Endothelial cell of umbilical vein (primary cell): ENCODE measurements around the gene MACROD2. TPM values are rescaled to one million over a fixed set of nuclear protein-coding genes. Genes with fewer than 3 reads are reported as not detected.

Source experiments
- BruUV-seq: library from RNA; stranded (reverse); fragments of 400-500 nt; replicated peaks from 2 replicates; lab custom pipeline; 2021; lab: Mats Ljungman, UMichigan
- CTCF ChIA-PET: fragments of 300-600, 350-600 bp; sonication (Branson Sonifier 250); formaldehyde crosslinking; loops from one replicate; lab custom pipeline; 2021; ENCODE audit warnings: antibody characterized with exemption, inconsistent platforms; lab: Charles Lee
- POLR2A ChIA-PET: fragments of 300-600, 350-600 bp; sonication (Branson Sonifier 250); formaldehyde crosslinking; loops from one replicate; lab custom pipeline; 2021; ENCODE audit warnings: antibody characterized with exemption, inconsistent platforms; lab: Charles Lee
- DNase-seq: peaks from one replicate; pipeline ENCODE4 v3.0.0-alpha.2; 2011; ENCODE audit warnings: low read depth, low spot score
- FAIRE-seq: peaks from 2 replicates; lab custom pipeline; 2011; peaks lifted over from hg19 to GRCh38; lab: Jason Lieb, UNC
- H2AFZ ChIP-seq: 2 replicates; pipeline ENCODE4 v1.6.0; 2012; ENCODE audit warnings: low read depth, low read length, control low read depth, inconsistent platforms
- H3K27ac ChIP-seq: 2 replicates; pipeline ENCODE4 v1.5.1; 2011; ENCODE audit warnings: low read depth, mild to moderate bottlenecking, control low read depth, low read length, moderate library complexity; ENCODE audit not compliant: insufficient read depth
- H3K27me3 ChIP-seq, 2 experiments: 2 replicates each; pipeline versions ENCODE4 v1.6.0 to v1.6.1; 2011; ENCODE audit warnings: low read length in 2 of 2, mixed read lengths in 1 of 2; ENCODE audit not compliant: control insufficient read depth in 2 of 2, insufficient read depth in 2 of 2
- H3K36me3 ChIP-seq, 2 experiments: 2 replicates in 1 of 2; 3 replicates in 1 of 2; pipeline ENCODE4 v1.5.1; 2011; ENCODE audit warnings: low read length in 2 of 2, mild to moderate bottlenecking in 1 of 2, moderate library complexity in 1 of 2; ENCODE audit not compliant: control insufficient read depth in 2 of 2, insufficient read depth in 2 of 2; ENCODE audit errors: extremely low read depth in 1 of 2
- H3K4me1 ChIP-seq: 3 replicates; pipeline ENCODE4 v1.5.1; 2011; ENCODE audit warnings: mild to moderate bottlenecking, low read length; ENCODE audit not compliant: control insufficient read depth, insufficient read depth; ENCODE audit errors: extremely low read depth
- H3K4me2 ChIP-seq: 2 replicates; pipeline ENCODE4 v1.6.1; 2011; ENCODE audit warnings: low read length, control low read depth, mixed read lengths; ENCODE audit not compliant: insufficient read depth
- H3K4me3 ChIP-seq, 3 experiments: fragments of 200-600 bp in 1 of 3; sonication (generic), shearing (Covaris generic) in 1 of 3; replicated peaks in 1 of 3; 2 replicates each; pipeline ENCODE4 v1.5.1; 2011 to 2016; ENCODE audit warnings: control low read depth in 3 of 3, low read length in 3 of 3, mild to moderate bottlenecking in 2 of 3, inconsistent platforms in 1 of 3, low read depth in 1 of 3, moderate library complexity in 1 of 3; ENCODE audit not compliant: insufficient read depth in 1 of 3
- H3K79me2 ChIP-seq: 2 replicates; pipeline ENCODE4 v1.6.0; 2012; ENCODE audit warnings: low read length, inconsistent platforms; ENCODE audit not compliant: control insufficient read depth, insufficient read depth
- H3K9ac ChIP-seq: replicated peaks from 2 replicates; pipeline ENCODE3; 2011; ENCODE audit warnings: low read length, control low read depth; ENCODE audit not compliant: insufficient read depth; ENCODE audit errors: extremely low read depth
- H3K9me1 ChIP-seq: replicated peaks from 3 replicates; pipeline ENCODE4 v1.6.0; 2011; ENCODE audit warnings: mild to moderate bottlenecking, low read length; ENCODE audit not compliant: control insufficient read depth, insufficient read depth; ENCODE audit errors: extremely low read depth
- H3K9me3 ChIP-seq: replicated peaks from 2 replicates; pipeline ENCODE4 v1.5.1; 2012; ENCODE audit warnings: low read length, inconsistent platforms; ENCODE audit not compliant: control insufficient read depth, insufficient read depth
- H4K20me1 ChIP-seq: replicated peaks from 2 replicates; pipeline ENCODE3; 2011; ENCODE audit warnings: mild to moderate bottlenecking, low read length; ENCODE audit not compliant: control insufficient read depth, insufficient read depth; ENCODE audit errors: extremely low read depth
- EZH2 ChIP-seq: IDR thresholded peaks from 2 replicates; pipeline ENCODE4 v1.6.1; 2012; ENCODE audit warnings: borderline replicate concordance, low read depth, mild to moderate bottlenecking, moderate library complexity, low read length, inconsistent platforms; ENCODE audit not compliant: severe bottlenecking
- FOS ChIP-seq: IDR thresholded peaks from 2 replicates; pipeline ENCODE4 v1.6.1; 2011; ENCODE audit warnings: mild to moderate bottlenecking, low read length, moderate library complexity, borderline replicate concordance; ENCODE audit not compliant: insufficient read depth
- GATA2 ChIP-seq: IDR thresholded peaks from 2 replicates; pipeline ENCODE4 v1.7.0; 2011; ENCODE audit warnings: low read depth, mild to moderate bottlenecking, moderate library complexity, mixed read lengths, low read length; ENCODE audit not compliant: insufficient read length, insufficient read depth
- JUN ChIP-seq: IDR thresholded peaks from 2 replicates; pipeline ENCODE4 v1.6.1; 2011; ENCODE audit warnings: borderline replicate concordance, low read depth; ENCODE audit not compliant: insufficient read length, insufficient read depth
- MYC ChIP-seq: IDR thresholded peaks from one replicate; pipeline ENCODE4 v1.6.1; 2011; ENCODE audit warnings: mild to moderate bottlenecking, low read depth, low read length
- POLR2A ChIP-seq: IDR thresholded peaks from 2 replicates; pipeline ENCODE4 v1.6.1; 2012; ENCODE audit warnings: low read depth, mild to moderate bottlenecking, control low read depth, low read length
- POLR2AphosphoS5 ChIP-seq: IDR thresholded peaks from 2 replicates; pipeline ENCODE4 v1.6.1; 2012; ENCODE audit warnings: low read depth, mild to moderate bottlenecking, control low read depth, low read length, moderate library complexity; ENCODE audit not compliant: insufficient read depth
- dilution Hi-C: fragments of 300-500 bp; cut with MboI; formaldehyde crosslinking; loops from one replicate; pipeline ENCODE4 v1.15.0; 2019; ENCODE audit warnings: low sequenced_read_pairs; ENCODE audit not compliant: extremely low pct_ligation_motif_present
- intact Hi-C: fragments of 100-400 bp; cut with micrococcal nuclease; formaldehyde crosslinking; loops from one replicate; pipeline ENCODE4 v1.10.0; 2022
- polyA plus RNA-seq, 4 experiments: library from polyadenylated mRNA; depleted of rRNA in 3 of 4; stranded (reverse) in 3 of 4; unstranded in 1 of 4; fragments of >200 nt; gene quantifications; 2 replicates each; pipeline versions ENCODE4 v1.2.1 to v1.2.3, GENCODE V29; 2011 to 2012; ENCODE audit warnings: missing spikeins in 1 of 4
- total RNA-seq: library from RNA; stranded (reverse); gene quantifications from 2 replicates; pipeline ENCODE4 v1.2.3, GENCODE V29; 2021
- TF ChIP-seq, protein P1 (sequence below): IDR thresholded peaks from 2 replicates; pipeline ENCODE4 v1.6.1; 2011; ENCODE audit not compliant: insufficient read depth, insufficient read length
- TF ChIP-seq, protein P2 (sequence below), 2 donors: IDR thresholded peaks; 1 replicate in 1 of 2; 2 replicates in 1 of 2; pipeline ENCODE4 v1.5.1; 2011; ENCODE audit warnings: low read length in 2 of 2, mild to moderate bottlenecking in 2 of 2, moderate library complexity in 2 of 2, control low read depth in 1 of 2, inconsistent platforms in 1 of 2, low read depth in 1 of 2; ENCODE audit not compliant: insufficient read depth in 1 of 2; ENCODE audit errors: extremely low read depth in 1 of 2

The MACROD2 gene
- total and polyA plus RNA-seq, 2 donors (not counting 3 experiments of a cell fraction or from before 2014, with no cell fraction given): 0.11 to 0.73 TPM

DNA sequence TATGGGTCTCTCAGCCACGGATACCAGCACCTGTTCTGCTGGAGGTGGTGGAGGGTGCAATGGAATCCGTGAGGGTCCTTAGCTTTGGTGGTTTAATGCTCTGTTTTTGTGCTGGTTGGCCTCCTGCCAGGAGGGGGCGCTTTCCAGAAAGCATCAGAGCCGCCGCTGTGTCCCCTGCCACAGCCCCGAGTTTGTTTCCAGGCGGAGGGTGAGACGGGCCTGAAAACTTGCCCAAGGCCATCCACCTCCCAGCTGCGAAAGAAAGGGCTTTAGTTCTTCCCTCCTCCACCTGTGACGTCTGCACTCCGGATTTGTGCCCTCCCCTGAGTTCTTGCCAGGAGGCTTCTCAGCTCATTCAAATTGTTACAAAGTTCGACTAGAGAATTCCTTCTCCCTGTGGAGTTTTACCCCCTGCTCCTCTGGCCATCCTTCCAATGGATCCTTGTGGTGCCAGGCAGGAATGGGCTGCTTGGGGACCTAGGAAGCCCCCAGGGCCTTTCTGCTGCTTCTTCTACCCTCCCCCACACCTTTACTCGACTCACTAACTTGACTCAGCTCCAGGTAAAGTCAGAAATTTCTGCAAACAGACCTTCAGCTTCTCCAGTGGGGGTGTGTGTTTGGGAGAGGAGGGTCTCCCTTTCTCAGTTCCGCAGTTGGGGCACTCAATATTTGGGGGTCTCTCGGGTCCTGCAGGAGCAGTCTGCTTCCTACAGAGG lies 1704.3 kb downstream of the MACROD2 start:
- DNase-seq (no peak), FAIRE-seq (no peak)
- ChIA-PET CTCF (interaction anchor here (1.1 kb wide), 1 partner anchor 64 kb away, joined by 3 read pairs; no protein-coding TSS in a partner anchor), POLR2A (no interaction called here)
- Histone ChIP-seq H3K4me1 (peaks cover 12% of the 10 kb centered on the region), H3K9ac (no peak overlapping the region), H3K79me2 (no peaks in the 10 kb centered on the region), H3K4me2 (no peak overlapping the region), H3K27me3 (no peaks in the 10 kb centered on the region), H4K20me1 (no peaks in the 10 kb centered on the region), H3K36me3 (no peaks in the 10 kb centered on the region), H3K4me3 (no peak overlapping the region), H3K9me3 (no peaks in the 10 kb centered on the region), H3K27ac (no peak overlapping the region), H3K9me1 (no peaks in the 10 kb centered on the region), H2AFZ (no peak overlapping the region)
- TF ChIP-seq FOS: no peak
- no TSS peak for BruUV-seq
- dilution Hi-C loops: no loop called here
- intact Hi-C loops: loop anchor here (5.0 kb wide), 1 partner anchor 57 kb away; no protein-coding TSS in a partner anchor

DNA sequence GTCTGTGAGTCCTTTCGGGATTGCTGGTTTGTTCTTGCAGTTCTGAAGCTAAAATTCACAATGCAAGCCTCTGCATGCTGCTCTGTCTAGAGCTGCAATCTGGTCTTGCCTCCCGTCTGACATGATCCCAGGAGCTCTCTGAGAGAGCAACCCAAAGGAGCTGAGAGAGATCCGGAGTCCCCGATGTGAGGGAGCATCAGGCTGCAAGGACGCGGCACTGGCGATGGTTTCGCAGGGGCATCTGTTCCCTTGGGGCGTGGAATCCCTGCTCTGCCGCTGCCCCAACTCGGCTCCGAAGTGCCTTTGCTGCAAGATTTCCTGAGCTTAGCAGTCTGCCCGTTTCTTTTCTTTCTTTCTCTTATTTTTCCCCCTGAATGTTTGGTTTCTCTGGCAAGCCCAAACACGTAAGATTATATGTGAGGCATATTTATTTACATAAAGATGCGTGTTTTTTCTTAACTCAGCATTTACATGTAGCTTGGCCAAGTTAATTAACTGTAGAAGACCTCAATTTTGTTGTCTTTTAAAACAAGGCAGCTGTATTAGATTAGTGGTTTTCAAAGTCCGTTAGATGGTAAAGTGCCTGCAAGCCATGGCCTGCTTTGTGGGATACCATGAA lies 1704.9 kb downstream of the MACROD2 start:
- H3K27me3 ChIP-seq: no peaks in the 10 kb centered on the region
- DNase-seq: no peak
- H2AFZ ChIP-seq: no peak overlapping the region
- FAIRE-seq: no peak
- H3K4me2 ChIP-seq: no peak overlapping the region
- CTCF ChIA-PET: interaction anchor here (1.3 kb wide), 1 partner anchor 46 kb away, joined by 5 read pairs; no protein-coding TSS in a partner anchor
- H3K4me1 ChIP-seq: peaks cover 15% of the 10 kb centered on the region
- H3K9me1 ChIP-seq: no peaks in the 10 kb centered on the region
- TF ChIP-seq EZH2: no peak
- no peak for TF ChIP-seq GATA2
- TF ChIP-seq MYC: no peak
- no peak for TF ChIP-seq FOS
- TF ChIP-seq JUN: no peak
- TF ChIP-seq POLR2A: no peak
- TF ChIP-seq, protein P1, sequence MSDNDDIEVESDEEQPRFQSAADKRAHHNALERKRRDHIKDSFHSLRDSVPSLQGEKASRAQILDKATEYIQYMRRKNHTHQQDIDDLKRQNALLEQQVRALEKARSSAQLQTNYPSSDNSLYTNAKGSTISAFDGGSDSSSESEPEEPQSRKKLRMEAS: no peak
- TF ChIP-seq POLR2AphosphoS5: no peak
- TF ChIP-seq, protein P2, sequence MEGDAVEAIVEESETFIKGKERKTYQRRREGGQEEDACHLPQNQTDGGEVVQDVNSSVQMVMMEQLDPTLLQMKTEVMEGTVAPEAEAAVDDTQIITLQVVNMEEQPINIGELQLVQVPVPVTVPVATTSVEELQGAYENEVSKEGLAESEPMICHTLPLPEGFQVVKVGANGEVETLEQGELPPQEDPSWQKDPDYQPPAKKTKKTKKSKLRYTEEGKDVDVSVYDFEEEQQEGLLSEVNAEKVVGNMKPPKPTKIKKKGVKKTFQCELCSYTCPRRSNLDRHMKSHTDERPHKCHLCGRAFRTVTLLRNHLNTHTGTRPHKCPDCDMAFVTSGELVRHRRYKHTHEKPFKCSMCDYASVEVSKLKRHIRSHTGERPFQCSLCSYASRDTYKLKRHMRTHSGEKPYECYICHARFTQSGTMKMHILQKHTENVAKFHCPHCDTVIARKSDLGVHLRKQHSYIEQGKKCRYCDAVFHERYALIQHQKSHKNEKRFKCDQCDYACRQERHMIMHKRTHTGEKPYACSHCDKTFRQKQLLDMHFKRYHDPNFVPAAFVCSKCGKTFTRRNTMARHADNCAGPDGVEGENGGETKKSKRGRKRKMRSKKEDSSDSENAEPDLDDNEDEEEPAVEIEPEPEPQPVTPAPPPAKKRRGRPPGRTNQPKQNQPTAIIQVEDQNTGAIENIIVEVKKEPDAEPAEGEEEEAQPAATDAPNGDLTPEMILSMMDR (IDR thresholded peaks at IDR 0.05; ENCODE audit: extremely low read depth in 1 of 2, insufficient read depth in 1 of 2, low read depth in 1 of 2, low read length in 2 of 2): no peak
- dilution Hi-C loops: no loop called here
- no peaks in the 10 kb centered on the region for H3K9me3 ChIP-seq
- no peak overlapping the region for H3K27ac ChIP-seq
- H3K9ac ChIP-seq: no peak overlapping the region
- no TSS peak for BruUV-seq
- no peaks in the 10 kb centered on the region for H3K36me3 ChIP-seq
- no peak overlapping the region for H3K4me3 ChIP-seq
- H4K20me1 ChIP-seq: no peaks in the 10 kb centered on the region
- intact Hi-C loops: loop anchor here (5.0 kb wide), 1 partner anchor 58 kb away; no protein-coding TSS in a partner anchor
- H3K79me2 ChIP-seq: no peaks in the 10 kb centered on the region
- POLR2A ChIA-PET: no interaction called here
